ENCODE measurements around the gene FILIP1L.

FILIP1L gene

GRCh38 chr3:99969136-99969535 is 145.2 kb downstream of the FILIP1L start:
- DNase-seq, result no peak

- DNase-seq, result no peak
Observed at GRCh38 chr3:99967796-99968195, 146.5 kb downstream of the FILIP1L start.

GRCh38 chr3:99966662-99967416 is 147.5 kb downstream of the FILIP1L start:
- DNase-seq, result no peak

DNA sequence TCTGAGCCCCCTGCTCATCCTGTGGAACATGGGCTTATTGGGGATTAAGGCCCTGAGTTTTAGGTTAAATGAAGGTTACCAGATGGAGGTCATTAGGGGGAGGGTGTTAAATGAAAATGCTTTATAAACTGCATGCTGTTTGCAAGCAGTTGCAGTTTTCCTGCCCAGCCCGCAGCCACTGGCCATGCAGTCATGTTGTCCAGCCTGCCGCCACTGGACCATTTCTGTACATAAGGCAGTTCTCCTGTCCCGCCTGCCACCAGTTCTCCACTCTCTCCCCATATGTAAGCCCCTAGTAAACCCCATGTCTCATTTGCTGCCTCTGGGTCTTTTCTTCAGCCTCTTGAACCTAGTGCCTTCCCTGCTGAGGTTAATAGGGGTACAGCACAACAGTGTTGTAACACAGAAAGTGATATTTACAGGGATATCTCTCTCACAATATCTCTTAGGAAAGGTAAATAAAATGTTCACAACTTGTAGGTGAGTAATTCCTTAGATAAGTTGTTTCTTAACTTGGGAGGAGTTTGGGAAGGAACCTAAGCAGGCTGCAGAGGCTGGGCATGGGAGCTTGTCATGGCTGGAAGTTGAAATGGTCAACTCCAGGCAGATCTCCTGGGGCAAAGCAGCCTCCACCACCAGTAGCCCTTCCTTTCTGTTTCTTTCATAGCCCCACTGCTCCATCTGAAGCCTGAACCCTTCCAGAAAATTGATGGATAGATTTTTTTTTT is 148.5 kb downstream of the FILIP1L start:
- DNase-seq, result no peak

GRCh38 chr3:99965077-99965476 is 149.2 kb downstream of the FILIP1L start:
- DNase-seq, result no peak

DNA sequence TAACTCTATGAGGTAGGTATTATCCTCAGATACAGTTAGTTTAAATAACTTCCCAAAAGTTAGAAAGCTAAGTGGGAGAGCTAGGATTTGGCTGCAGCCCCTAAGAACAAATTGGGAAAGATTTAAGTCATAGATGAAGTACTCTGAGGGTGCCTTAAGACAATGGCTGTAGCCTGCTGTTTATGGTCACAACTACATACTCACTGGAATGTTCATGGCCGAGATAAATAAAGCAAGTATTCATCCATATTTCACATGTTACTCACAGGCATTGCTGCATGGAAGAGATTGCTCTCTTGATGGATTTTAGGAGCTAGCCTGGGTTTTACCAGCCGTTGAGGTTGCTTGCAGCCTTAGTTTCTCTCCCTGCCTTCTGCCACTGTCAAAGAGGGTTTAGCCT is 151.6 kb downstream of the FILIP1L start:
- DNase-seq, result no peak

DNA sequence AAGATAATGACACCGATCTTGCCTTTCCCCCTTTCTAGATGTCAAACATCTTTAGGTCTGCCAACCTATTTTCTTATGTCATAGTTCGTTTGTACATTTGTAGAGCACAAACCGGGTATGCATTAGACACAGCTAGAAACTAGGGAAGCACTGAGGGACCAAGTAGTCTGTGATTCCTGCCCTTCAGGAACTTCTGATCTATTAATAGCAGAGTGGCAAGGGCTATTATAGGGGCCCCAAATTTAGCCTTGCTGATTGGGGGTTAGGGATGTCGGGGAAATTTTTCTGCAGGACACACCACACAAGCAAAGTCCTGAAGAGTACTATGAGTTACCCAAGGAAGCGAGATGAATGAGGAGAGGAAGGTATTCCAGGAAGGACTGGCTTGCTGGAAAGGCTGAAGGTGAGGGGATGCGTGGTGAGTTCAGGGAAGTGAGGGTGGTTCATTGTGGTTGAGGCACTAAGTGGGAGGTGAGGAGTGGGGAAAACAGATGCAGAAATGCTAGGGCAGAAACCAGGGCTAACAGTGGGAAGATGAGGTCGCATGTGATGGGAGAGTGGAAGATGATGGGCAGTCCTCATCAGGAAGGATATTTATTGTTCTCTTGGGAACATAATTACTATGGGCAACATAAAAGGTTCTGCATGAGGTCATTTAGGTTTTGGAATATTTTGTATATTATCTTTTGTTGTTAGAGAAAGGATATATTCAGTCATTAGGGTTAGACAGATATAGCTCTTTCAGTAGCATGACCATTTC is 152.4 kb downstream of the FILIP1L start:
- no peak for DNase-seq

DNA sequence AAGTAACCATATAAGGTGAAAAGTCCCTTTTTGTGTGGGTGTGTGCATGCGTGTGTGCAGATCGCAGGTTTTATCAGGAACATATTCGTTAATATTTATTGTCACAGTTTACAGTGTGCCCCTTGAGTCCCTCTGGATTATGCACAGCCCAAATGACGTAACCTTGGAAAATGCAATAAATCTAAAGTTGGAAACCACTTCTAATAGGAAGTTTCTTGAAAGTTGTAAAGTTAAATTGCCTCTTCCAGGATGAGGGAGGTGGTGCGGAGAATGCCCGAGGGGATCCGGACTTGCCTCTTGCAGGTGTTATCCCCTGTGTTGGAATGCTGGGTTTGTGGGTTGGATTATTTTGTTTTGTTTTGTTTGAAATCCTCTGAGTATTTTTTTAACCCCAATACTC is 153.4 kb downstream of the FILIP1L start:
- DNase-seq, result no peak

DNA sequence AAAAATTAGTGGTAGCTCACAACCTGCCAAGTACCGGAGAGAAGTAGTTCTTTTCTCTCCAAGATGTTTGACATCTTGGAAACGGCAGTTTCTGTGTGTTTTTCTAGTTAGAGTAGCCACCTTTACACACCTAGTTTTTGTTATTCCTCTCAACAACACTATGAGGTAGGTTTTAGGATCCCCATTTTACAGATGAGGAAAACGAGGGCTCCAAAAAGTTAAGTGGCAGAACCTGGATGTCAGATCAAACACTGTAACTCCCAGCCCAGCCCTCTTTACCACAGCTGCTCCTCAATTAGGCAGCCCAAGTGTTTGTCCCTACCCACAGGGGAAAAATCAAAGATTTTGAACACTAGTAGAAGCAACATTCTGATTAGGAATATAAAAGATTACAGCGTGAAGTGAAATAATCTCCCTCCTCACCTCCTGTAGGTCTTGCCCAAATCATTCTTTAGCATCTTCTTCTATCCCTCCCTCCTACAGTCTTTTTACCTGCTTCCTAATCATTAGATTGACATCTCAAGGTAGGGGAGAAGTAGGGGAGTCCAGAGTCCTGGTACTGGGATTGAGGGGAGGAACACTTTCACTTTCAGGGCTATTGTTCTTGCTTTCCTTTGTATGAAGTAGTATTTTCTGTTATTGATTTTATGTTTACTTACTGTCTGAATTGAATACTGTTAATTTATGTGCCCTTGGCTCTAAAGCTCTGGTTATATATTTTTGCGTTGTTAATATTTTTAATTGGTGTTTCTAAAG is 154.0 kb downstream of the FILIP1L start:
- DNase-seq, result no peak

DNA sequence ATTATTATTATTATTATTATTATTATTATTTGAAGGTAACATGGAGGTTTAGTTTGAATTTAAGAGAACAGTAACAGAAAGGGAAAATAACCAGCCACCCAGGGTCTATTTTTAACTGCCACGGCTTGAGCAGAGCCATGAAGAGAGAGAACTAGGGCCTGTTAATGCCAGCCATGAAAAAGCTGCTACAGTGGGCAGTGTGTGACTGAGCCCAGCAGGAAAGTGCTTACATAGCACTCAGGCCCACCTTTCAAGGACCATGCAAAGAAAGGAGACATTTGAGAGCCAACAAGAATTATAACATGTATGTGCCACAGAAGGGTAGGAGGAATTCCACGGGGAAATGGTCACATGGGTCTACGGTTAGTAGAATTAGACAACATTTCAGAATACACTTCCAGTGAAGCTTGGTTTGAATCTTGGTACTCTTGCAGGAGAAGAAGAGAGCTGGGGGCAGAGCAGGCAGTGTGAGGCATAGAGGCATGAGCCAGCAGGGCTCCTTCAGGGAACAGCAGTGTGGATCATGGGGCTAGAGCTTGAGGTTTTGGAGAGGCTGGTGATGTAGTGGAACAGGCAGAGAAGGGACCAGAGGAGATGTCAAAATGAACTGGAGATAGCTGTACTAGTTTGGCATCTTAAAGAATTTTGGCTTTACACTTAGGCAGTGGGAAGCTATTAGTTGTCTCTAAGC is 155.9 kb downstream of the FILIP1L start:
- no peak for DNase-seq

GRCh38 chr3:99957151-99957796 is 157.0 kb downstream of the FILIP1L start:
- no peak for DNase-seq

DNA sequence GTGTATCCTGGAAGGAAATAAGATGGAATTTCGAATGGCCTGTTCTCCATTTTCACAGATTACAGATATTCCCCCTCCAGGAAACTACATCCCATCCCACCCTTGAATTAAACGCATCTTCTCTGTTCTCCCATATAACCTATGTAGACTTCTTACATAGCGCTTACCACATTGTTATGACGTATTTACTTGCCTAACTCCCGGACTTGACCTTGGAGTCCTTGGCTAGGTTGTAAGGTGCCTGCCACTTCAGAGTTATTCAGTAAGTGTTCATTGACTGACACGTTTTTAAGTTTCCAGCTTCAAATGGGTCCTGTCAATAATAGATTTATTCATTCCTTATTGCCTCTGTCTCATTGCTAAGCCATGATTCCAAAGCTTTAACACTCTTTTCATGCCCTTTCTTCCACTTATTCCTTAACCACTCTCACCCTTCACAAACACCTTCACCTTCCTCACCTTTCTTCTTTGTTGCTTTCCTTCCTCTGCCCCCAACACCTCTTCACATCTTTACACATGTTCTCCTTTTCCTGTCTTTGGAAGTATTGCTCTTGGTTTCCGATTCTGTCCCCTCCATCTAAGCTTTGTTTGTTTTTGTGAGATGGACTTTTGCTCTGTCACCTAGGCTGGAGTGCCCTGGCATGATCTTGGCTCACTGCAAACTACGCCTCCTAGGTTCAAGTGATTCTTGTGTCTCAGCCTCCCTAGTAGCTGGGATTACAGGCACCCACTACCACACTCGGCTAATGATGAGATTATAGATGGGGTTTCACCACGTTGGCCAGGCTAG is 158.3 kb downstream of the FILIP1L start:
- no peak for DNase-seq

- no peak for DNase-seq
Observed at GRCh38 chr3:99954914-99955644, 159.2 kb downstream of the FILIP1L start.

DNA sequence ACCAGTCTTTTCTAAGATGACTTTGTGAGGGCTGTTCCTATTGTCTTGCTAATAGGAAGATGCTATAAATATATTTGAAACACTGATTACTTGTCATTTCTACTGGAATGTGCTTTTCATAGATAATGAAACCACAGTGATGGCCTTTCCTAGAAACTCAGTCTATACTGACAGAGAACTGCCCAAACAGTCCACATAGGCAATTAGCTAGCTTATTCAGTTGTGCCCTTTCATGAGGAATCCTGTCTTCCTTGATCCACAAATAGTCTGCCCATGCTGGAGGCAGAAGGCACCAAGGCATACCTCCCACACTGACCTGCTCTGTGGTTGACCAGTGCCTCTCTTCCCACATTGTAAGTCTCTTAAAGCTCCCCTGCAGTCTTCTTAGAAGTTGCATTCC is 160.7 kb downstream of the FILIP1L start:
- DNase-seq, result no peak

DNA sequence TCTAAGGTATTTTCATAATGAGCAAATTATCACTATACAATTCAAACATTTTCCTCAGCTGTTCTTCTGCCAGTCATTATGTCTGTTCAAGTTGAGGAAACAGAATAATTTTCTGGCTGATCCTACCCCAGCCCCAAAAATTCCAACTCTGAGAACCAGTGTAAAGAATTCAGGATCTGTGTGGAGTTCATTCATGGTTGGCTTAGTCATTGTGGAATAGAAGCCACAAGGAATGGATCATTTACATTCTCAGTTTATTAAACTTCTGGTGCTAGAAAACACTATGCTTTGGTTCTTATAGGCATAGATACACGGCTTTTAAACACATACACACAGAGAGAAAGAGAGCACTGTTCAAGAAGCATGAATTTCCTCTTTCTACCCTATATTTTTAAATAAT is 162.0 kb downstream of the FILIP1L start:
- no peak for DNase-seq

DNA sequence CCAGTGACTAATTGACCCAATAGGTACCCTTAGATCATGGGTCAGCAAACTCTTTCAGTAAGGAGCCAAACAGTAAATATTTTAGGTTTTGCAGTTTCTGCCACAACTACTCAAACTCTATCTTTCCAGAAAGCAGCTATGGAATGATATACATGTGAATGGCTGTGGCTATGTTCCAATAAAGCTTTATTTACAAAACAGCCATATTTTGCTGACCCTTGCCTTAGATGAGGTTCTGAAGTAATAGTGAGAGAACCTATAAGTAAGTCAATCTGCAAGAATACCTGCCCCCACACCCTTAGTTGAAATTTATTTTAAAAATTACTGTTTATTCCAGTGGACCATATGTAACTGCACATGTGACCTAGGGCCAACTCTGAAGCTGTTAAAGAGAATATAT is 162.6 kb downstream of the FILIP1L start:
- no peak for DNase-seq

- no peak for DNase-seq
Observed at GRCh38 chr3:99950921-99951320, 163.4 kb downstream of the FILIP1L start.

GRCh38 chr3:99949956-99950670 is 164.2 kb downstream of the FILIP1L start:
- DNase-seq, result no peak

GRCh38 chr3:99948467-99949089 is 165.7 kb downstream of the FILIP1L start:
- no peak for DNase-seq

All from activated CD4-positive, alpha-beta T cell treated with anti-CD3 and anti-CD28 coated beads for 48 hours (primary cell).